GM18909 (cell line): ENCODE measurements around the gene IGFBP1.
"Not testable (repeated sequence)": the region's sequence is repeated elsewhere in the genome, so short reads cannot be mapped to it uniquely, and the experiment has no call there.

Experiments used
- ATAC-seq: cut with Tn5 transposase; IDR thresholded peaks from one replicate; pipeline ENCODE4 v1.9.1; 2021; ENCODE audit warnings: mild to moderate bottlenecking; ENCODE audit not compliant: unreplicated experiment, poor library complexity

Gene IGFBP1

GRCh38 chr7:45888185-45888992 is at the start of gene IGFBP1:
IGFBP1 (plus strand) TSS chr7:45888488; CDS start chr7:45888653, 165 bp downstream.
- no peak for ATAC-seq

GRCh38 chr7:45838852-45839251 is 49.4 kb upstream of the IGFBP1 start:
- ATAC-seq = not testable (repeated sequence)

GRCh38 chr7:45841926-45842717 is 46.2 kb upstream of the IGFBP1 start:
- ATAC-seq = not testable (repeated sequence)

- not testable (repeated sequence) for ATAC-seq
Observed at GRCh38 chr7:45846536-45846935, 41.8 kb upstream of the IGFBP1 start.

- ATAC-seq = not testable (repeated sequence)
Observed at GRCh38 chr7:45848734-45849133, 39.6 kb upstream of the IGFBP1 start.

GRCh38 chr7:45852984-45853383 is 35.3 kb upstream of the IGFBP1 start:
- not testable (repeated sequence) for ATAC-seq

GRCh38 chr7:45853491-45853890 is 34.8 kb upstream of the IGFBP1 start:
- not testable (repeated sequence) for ATAC-seq

GRCh38 chr7:45855680-45856079 is 32.6 kb upstream of the IGFBP1 start:
- not testable (repeated sequence) for ATAC-seq

GRCh38 chr7:45856888-45857287 is 31.4 kb upstream of the IGFBP1 start:
- not testable (repeated sequence) for ATAC-seq

- no peak for ATAC-seq
Observed at GRCh38 chr7:45863715-45864114, 24.6 kb upstream of the IGFBP1 start.

- ATAC-seq = no peak
Observed at GRCh38 chr7:45865594-45866410, 22.5 kb upstream of the IGFBP1 start.

- no peak for ATAC-seq
Observed at GRCh38 chr7:45867471-45867870, 20.8 kb upstream of the IGFBP1 start.

- ATAC-seq = no peak
Observed at GRCh38 chr7:45869426-45869825, 18.9 kb upstream of the IGFBP1 start.

- no peak for ATAC-seq
Observed at GRCh38 chr7:45872116-45873034, 15.9 kb upstream of the IGFBP1 start.

GRCh38 chr7:45873035-45873354 is 15.3 kb upstream of the IGFBP1 start, which contains the start of gene CCDC201:
CCDC201 (minus strand) TSS chr7:45873082; CDS start chr7:45873007, 75 bp downstream.
- ATAC-seq = no peak

- ATAC-seq = no peak
Observed at GRCh38 chr7:45873355-45873754, 14.9 kb upstream of the IGFBP1 start.

- ATAC-seq = no peak
Observed at GRCh38 chr7:45874408-45875131, 13.7 kb upstream of the IGFBP1 start.

GRCh38 chr7:45876519-45876918 is 11.8 kb upstream of the IGFBP1 start:
- no peak for ATAC-seq
